Fibroblast of pulmonary artery (primary cell): ENCODE measurements around the gene TECR.

ENCODE experiments used
- DNase-seq: peaks from one replicate; pipeline ENCODE4 v3.0.0-alpha.2; 2010; ENCODE audit warnings: low read depth
- H3K4me3 ChIP-seq: replicated peaks from 2 replicates; pipeline ENCODE4 v1.5.1; 2011; ENCODE audit warnings: low read depth, mild to moderate bottlenecking, control low read depth, low read length, moderate library complexity
- TF ChIP-seq, protein P1 (sequence below): IDR thresholded peaks from 2 replicates; pipeline ENCODE4 v1.5.1; 2011; ENCODE audit warnings: mild to moderate bottlenecking, control low read depth, low read length, inconsistent platforms; ENCODE audit errors: missing control alignments

TECR gene

GRCh38 chr19:14511229-14511593, 18.2 kb upstream of the TECR start:
- no peak overlapping the region for H3K4me3 ChIP-seq
- TF ChIP-seq, protein P1, sequence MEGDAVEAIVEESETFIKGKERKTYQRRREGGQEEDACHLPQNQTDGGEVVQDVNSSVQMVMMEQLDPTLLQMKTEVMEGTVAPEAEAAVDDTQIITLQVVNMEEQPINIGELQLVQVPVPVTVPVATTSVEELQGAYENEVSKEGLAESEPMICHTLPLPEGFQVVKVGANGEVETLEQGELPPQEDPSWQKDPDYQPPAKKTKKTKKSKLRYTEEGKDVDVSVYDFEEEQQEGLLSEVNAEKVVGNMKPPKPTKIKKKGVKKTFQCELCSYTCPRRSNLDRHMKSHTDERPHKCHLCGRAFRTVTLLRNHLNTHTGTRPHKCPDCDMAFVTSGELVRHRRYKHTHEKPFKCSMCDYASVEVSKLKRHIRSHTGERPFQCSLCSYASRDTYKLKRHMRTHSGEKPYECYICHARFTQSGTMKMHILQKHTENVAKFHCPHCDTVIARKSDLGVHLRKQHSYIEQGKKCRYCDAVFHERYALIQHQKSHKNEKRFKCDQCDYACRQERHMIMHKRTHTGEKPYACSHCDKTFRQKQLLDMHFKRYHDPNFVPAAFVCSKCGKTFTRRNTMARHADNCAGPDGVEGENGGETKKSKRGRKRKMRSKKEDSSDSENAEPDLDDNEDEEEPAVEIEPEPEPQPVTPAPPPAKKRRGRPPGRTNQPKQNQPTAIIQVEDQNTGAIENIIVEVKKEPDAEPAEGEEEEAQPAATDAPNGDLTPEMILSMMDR: no peak
- DNase-seq: no peak

DNA sequence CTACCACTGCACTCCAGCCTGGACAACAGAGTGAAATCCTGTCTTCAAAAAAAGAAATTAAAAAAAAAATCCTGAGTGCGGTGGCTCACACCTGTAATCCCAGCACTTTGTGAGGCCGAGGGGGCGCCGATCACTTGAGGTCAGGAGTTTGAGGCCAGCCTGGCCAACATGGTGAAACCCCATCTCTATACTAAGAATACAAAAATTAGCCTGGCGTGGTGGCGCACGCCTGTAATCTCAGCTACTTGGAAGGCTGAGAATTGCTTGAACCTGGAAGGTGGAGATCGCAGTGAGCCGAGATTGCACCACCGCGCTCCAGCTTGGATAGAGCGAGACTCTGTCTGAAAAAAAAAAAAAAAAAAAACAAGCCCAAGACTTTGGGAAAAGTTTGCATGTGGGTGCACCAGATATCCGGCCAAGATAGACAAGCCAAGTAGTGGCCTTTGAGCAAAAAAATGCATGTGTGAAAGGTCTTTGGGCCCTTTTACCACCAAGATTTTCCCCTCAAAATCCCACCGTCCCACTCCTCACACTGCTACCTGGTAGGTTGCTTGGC, 16.9 kb upstream of the TECR start:
- no peak overlapping the region for H3K4me3 ChIP-seq
- no peak for DNase-seq
- TF ChIP-seq, protein P1: no peak

- H3K4me3 ChIP-seq: no peak overlapping the region
- no peak for DNase-seq
- TF ChIP-seq, protein P1: no peak
Measured at GRCh38 chr19:14514215-14514863, 15.1 kb upstream of the TECR start.

- TF ChIP-seq, protein P1: no peak
- no peak for DNase-seq
- H3K4me3 ChIP-seq: peak overlapping the region; percentile 86
Measured at GRCh38 chr19:14515501-14516047, 13.8 kb upstream of the TECR start.

DNA sequence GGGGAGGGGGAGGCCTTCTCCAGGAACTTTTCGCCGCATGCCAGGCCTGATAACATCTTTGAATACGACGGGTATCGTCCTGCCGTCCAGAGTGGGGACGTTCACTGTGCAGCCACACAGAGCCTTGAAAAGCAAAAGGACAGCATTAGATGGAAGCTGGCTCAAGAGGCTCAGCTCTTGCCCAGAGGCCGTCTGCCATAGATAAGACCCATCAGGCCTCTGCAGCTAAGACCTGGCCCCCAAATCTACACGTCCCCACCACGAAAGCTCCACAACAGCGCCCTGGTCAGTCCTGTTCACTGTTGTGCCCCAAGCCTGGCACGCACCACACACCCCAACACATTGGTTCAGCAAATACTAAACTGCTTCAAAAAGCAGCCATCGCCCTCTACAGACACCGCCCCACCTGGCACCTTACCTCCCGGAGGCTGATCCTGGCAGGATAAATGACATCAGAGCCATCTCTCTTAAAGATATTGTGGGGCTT, 13.3 kb upstream of the TECR start:
- peak overlapping the region; percentile 86 for H3K4me3 ChIP-seq
- no peak for DNase-seq
- TF ChIP-seq, protein P1: no peak

DNA sequence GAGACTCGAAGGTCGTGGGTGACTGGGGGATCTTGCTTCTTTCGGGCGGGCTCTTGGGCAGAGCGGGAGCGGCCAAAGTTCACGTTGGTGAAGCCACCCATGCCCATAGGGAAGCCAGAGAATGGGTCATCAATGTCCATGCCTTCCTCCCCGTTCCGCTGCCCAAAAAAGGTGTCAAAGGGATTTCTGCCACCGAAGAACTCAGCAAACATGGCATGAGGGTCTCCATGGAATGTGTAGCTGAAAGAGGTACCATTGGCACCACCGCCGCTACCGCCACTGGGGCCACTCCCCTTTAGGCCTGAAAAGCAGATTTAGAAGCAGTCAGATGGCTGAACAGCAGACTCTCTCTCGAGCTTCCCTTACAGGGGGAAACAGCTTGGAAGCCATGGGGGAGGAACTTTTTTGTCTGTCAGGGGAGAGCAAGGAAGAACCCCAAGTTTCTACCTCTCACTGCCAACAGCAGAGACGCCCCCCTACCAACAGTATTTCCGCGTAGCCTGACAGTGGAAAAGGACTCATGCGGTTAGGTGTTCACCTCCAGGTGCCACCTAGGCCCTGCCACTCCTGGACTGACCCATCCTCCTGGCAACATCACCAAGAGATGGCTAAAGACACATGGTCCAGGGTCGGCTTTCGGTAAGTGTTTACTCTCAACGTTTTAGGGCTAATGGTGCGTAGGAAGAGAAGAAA, 12.5 kb upstream of the TECR start:
- H3K4me3 ChIP-seq: peak overlapping the region; percentile 86
- no peak for DNase-seq
- TF ChIP-seq, protein P1: no peak
